GM12878 (cell line): ENCODE measurements around the gene PPP2R2B. TPM values are rescaled to one million over a fixed set of nuclear protein-coding genes. Genes with fewer than 3 reads are reported as not detected.

Experiments used
- ATAC-seq: fragments of 200-7000 bp; cut with Tn5 transposase; 3 replicates; pipeline ENCODE4 v1.9.1; 2020; ENCODE audit warnings: mild to moderate bottlenecking, moderate library complexity
- BruUV-seq: library from RNA; stranded (reverse); fragments of 400-500 nt; replicated peaks from 2 replicates; lab custom pipeline; 2021; lab: Mats Ljungman, UMichigan
- CTCF ChIA-PET: fragments of 300-600 bp; sonication (Branson Sonifier 250); formaldehyde crosslinking; extraction: SDS; loops from one replicate; lab custom pipeline; 2021; ENCODE audit warnings: inconsistent platforms; lab: Yijun Ruan, JAX
- POLR2A ChIA-PET: fragments of 350-600 bp; formaldehyde crosslinking; extraction: SDS; loops from one replicate; lab custom pipeline; 2021; ENCODE audit warnings: inconsistent platforms; lab: Charles Lee
- RAD21 ChIA-PET: fragments of 300-600 bp; sonication (Branson Sonifier 250); formaldehyde crosslinking; loops from one replicate; lab custom pipeline; 2023; ENCODE audit warnings: antibody characterized with exemption; ENCODE audit not compliant: unreplicated experiment; lab: Charles Lee
- SMC1A ChIA-PET: fragments of 300-600 bp; sonication (Branson Sonifier 250); formaldehyde crosslinking; loops from one replicate; lab custom pipeline; 2023; ENCODE audit not compliant: unreplicated experiment, uncharacterized antibody; lab: Charles Lee
- DNase-seq: peaks from one replicate; pipeline ENCODE4 v3.0.0-alpha.2; 2011; ENCODE audit warnings: low read depth, low spot score
- FAIRE-seq: peaks from 3 replicates; lab custom pipeline; 2011; peaks lifted over from hg19 to GRCh38; lab: Jason Lieb, UNC
- H2AFZ ChIP-seq: 2 replicates; pipeline ENCODE4 v1.6.0; 2011; ENCODE audit warnings: low read depth, low read length, control low read depth; ENCODE audit not compliant: control insufficient read depth
- H3K27ac ChIP-seq: 2 replicates; pipeline ENCODE4 v1.5.1; 2011; ENCODE audit warnings: control low read depth; ENCODE audit not compliant: control insufficient read depth, insufficient read depth
- H3K27me3 ChIP-seq, 2 experiments: replicated peaks in 1 of 2; 2 replicates each; pipeline versions ENCODE4 v1.6.0 to v1.6.1; 2011; ENCODE audit warnings: low read length in 1 of 2; ENCODE audit not compliant: control insufficient read depth in 2 of 2, insufficient read depth in 2 of 2
- H3K36me3 ChIP-seq, 2 experiments: 2 replicates each; pipeline ENCODE4 v1.5.1; 2011; ENCODE audit warnings: low read length in 1 of 2; ENCODE audit not compliant: control insufficient read depth in 2 of 2, insufficient read depth in 2 of 2
- H3K4me1 ChIP-seq: 2 replicates; pipeline ENCODE4 v1.6.1; 2011; ENCODE audit warnings: mild to moderate bottlenecking, low read length, moderate library complexity, mixed read lengths; ENCODE audit not compliant: control insufficient read depth, insufficient read depth
- H3K4me2 ChIP-seq: 2 replicates; pipeline ENCODE4 v1.6.0; 2011; ENCODE audit warnings: control low read depth; ENCODE audit not compliant: control insufficient read depth, insufficient read depth
- H3K4me3 ChIP-seq: fragments of 200-600 bp; sonication (generic); 2 replicates; pipeline ENCODE4 v1.5.1; 2016
- H3K79me2 ChIP-seq: 2 replicates; pipeline ENCODE4 v1.6.0; 2011; ENCODE audit warnings: low read length; ENCODE audit not compliant: control insufficient read depth, insufficient read depth
- H3K9ac ChIP-seq: 2 replicates; pipeline ENCODE4 v1.8.0; 2011; ENCODE audit warnings: low read length, control low read depth, mixed read lengths; ENCODE audit not compliant: control insufficient read depth, insufficient read depth
- H3K9me3 ChIP-seq: replicated peaks from 3 replicates; pipeline ENCODE4 v1.5.1; 2011; ENCODE audit warnings: mild to moderate bottlenecking, low read length; ENCODE audit not compliant: control insufficient read depth, insufficient read depth
- H4K20me1 ChIP-seq: 2 replicates; pipeline ENCODE4 v1.6.0; 2011; ENCODE audit not compliant: control insufficient read depth, insufficient read depth
- EP300 ChIP-seq, 2 experiments: fragments of 150-350 bp in 1 of 2; IDR thresholded peaks; 2 replicates each; pipeline ENCODE4 v1.6.1; 2011 to 2012; ENCODE audit warnings: low read depth in 2 of 2, low read length in 2 of 2, borderline replicate concordance in 1 of 2, improper control_type of control experiment in 1 of 2, inconsistent platforms in 1 of 2; ENCODE audit not compliant: control insufficient read depth in 1 of 2
- LARP7 ChIP-seq: fragments of 450-650 bp; IDR thresholded peaks from 2 replicates; pipeline ENCODE4 v1.6.1; 2017; ENCODE audit warnings: mild to moderate bottlenecking
- NR2C2 ChIP-seq: IDR thresholded peaks from 2 replicates; pipeline ENCODE4 v1.6.1; 2011; ENCODE audit warnings: borderline replicate concordance, low read depth; ENCODE audit not compliant: control insufficient read depth, insufficient read length
- PAX8 ChIP-seq: fragments of 450-650 bp; IDR thresholded peaks from 2 replicates; pipeline ENCODE4 v1.6.1; 2017; ENCODE audit warnings: mild to moderate bottlenecking, moderate library complexity
- PML ChIP-seq: IDR thresholded peaks from 2 replicates; pipeline ENCODE4 v1.6.1; 2012; ENCODE audit warnings: low read length, inconsistent platforms
- POLR2A ChIP-seq: IDR thresholded peaks from 2 replicates; pipeline ENCODE4 v1.6.1; 2011; ENCODE audit warnings: low read depth, mild to moderate bottlenecking, low read length
- POLR2AphosphoS5 ChIP-seq: IDR thresholded peaks from 2 replicates; pipeline ENCODE4 v1.6.1; 2011; ENCODE audit warnings: mild to moderate bottlenecking, low read length, inconsistent platforms
- POU2F2 ChIP-seq: IDR thresholded peaks from 3 replicates; pipeline ENCODE4 v1.6.1; 2011; ENCODE audit warnings: low read depth, mild to moderate bottlenecking, low read length, borderline replicate concordance
- YBX1 ChIP-seq: fragments of 450-650 bp; IDR thresholded peaks from 2 replicates; pipeline ENCODE4 v1.6.1; 2016; ENCODE audit warnings: antibody characterized with exemption
- ZNF384 ChIP-seq: IDR thresholded peaks from 2 replicates; pipeline ENCODE4 v1.6.1; 2012; ENCODE audit warnings: low read depth, mild to moderate bottlenecking, low read length, improper control_type of control experiment, borderline replicate concordance
- ZSCAN29 ChIP-seq: fragments of 450-650 bp; IDR thresholded peaks from 2 replicates; pipeline ENCODE4 v1.6.1; 2017; ENCODE audit warnings: mild to moderate bottlenecking, moderate library complexity
- WGBS: methylation state at CpG from one replicate; pipeline ENCODE4 v1.1.6; 2016; ENCODE audit warnings: low lambda C conversion rate; ENCODE audit not compliant: insufficient replicate concordance, insufficient coverage; ENCODE audit errors: missing lambda C conversion rate; 5-methylcytosine and 5-hydroxymethylcytosine counted together
- in situ Hi-C: fragments of 300-500 bp; cut with MboI; formaldehyde crosslinking; loops from 9 replicates; pipeline ENCODE4 v1.14.3; 2018; ENCODE audit warnings: mixed read lengths
- intact Hi-C: fragments of 100-400 bp; cut with micrococcal nuclease; formaldehyde crosslinking; loops from one replicate; pipeline ENCODE4 v1.14.2; 2022; ENCODE audit not compliant: unreplicated experiment
- polyA plus RNA-seq, 11 experiments: library from polyadenylated mRNA; depleted of rRNA in 4 of 11; unstranded in 6 of 11; stranded (reverse) in 5 of 11; fragments of >200 nt; fragmentation: Nextera tagmentation in 4 of 11; fragmentation: Illumina TruSeq in 1 of 11; extraction: Ambion mirVana in 4 of 11; extraction: Trizol in 1 of 11; gene quantifications; 1 replicate in 1 of 11; 2 replicates in 10 of 11; pipeline versions ENCODE4 v1.2.1 to v1.2.3, GENCODE V29; 2011 to 2016; ENCODE audit warnings: inconsistent platforms in 2 of 11, missing spikeins in 2 of 11, low read depth in 1 of 11
- total RNA-seq, 4 experiments: library from RNA; depleted of rRNA in 3 of 4; stranded (reverse); fragments of >200 nt in 3 of 4; fragmentation: Illumina TruSeq in 1 of 4; extraction: Trizol in 1 of 4; gene quantifications; 2 replicates each; pipeline versions ENCODE4 v1.2.1 to v1.2.3, GENCODE V29; 2013 to 2021
- TF ChIP-seq, protein P1 (sequence below): fragments of 450-650 bp; IDR thresholded peaks from 2 replicates; pipeline ENCODE4 v1.6.1; 2016; ENCODE audit warnings: mild to moderate bottlenecking
- TF ChIP-seq, protein P2 (sequence below): fragments of 450-650 bp; IDR thresholded peaks from 2 replicates; pipeline ENCODE4 v1.6.1; 2016; ENCODE audit warnings: mild to moderate bottlenecking, moderate library complexity, borderline replicate concordance
- TF ChIP-seq, protein P3 (sequence below): fragments of 450-650 bp; IDR thresholded peaks from 2 replicates; pipeline ENCODE4 v1.6.1; 2016; ENCODE audit warnings: mild to moderate bottlenecking
- TF ChIP-seq, protein P4 (sequence below): fragments of 450-650 bp; IDR thresholded peaks from 2 replicates; pipeline ENCODE4 v1.6.1; 2017; ENCODE audit warnings: antibody characterized with exemption, mild to moderate bottlenecking, moderate library complexity

Gene PPP2R2B
- total and polyA plus RNA-seq, 10 of the 15 experiments (the other 5 are each of a cell fraction or from before 2014, with no cell fraction given): not detected

DNA sequence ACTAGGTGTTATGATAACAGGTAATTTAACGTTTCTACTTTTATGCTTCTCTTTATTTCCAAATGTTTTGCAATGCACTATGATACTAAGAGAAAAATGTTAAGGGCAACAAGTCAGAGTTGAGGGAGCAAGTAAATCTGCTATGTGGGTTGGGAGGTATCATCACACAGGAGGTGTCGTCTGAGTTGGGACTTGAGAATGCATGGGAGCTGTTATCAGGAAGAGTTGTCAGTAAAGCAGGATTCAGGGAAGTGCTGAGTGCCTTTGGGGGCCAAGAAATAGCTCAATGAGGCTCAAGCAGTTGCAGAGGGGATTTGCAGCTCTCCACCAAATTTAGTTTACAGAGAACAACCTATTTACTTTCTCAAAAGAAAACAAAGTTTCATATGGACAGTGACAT lies 108.0 kb downstream of the PPP2R2B start (continued):
- TF ChIP-seq, protein P1, sequence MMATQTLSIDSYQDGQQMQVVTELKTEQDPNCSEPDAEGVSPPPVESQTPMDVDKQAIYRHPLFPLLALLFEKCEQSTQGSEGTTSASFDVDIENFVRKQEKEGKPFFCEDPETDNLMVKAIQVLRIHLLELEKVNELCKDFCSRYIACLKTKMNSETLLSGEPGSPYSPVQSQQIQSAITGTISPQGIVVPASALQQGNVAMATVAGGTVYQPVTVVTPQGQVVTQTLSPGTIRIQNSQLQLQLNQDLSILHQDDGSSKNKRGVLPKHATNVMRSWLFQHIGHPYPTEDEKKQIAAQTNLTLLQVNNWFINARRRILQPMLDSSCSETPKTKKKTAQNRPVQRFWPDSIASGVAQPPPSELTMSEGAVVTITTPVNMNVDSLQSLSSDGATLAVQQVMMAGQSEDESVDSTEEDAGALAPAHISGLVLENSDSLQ: no peak
- TF ChIP-seq, protein P2, sequence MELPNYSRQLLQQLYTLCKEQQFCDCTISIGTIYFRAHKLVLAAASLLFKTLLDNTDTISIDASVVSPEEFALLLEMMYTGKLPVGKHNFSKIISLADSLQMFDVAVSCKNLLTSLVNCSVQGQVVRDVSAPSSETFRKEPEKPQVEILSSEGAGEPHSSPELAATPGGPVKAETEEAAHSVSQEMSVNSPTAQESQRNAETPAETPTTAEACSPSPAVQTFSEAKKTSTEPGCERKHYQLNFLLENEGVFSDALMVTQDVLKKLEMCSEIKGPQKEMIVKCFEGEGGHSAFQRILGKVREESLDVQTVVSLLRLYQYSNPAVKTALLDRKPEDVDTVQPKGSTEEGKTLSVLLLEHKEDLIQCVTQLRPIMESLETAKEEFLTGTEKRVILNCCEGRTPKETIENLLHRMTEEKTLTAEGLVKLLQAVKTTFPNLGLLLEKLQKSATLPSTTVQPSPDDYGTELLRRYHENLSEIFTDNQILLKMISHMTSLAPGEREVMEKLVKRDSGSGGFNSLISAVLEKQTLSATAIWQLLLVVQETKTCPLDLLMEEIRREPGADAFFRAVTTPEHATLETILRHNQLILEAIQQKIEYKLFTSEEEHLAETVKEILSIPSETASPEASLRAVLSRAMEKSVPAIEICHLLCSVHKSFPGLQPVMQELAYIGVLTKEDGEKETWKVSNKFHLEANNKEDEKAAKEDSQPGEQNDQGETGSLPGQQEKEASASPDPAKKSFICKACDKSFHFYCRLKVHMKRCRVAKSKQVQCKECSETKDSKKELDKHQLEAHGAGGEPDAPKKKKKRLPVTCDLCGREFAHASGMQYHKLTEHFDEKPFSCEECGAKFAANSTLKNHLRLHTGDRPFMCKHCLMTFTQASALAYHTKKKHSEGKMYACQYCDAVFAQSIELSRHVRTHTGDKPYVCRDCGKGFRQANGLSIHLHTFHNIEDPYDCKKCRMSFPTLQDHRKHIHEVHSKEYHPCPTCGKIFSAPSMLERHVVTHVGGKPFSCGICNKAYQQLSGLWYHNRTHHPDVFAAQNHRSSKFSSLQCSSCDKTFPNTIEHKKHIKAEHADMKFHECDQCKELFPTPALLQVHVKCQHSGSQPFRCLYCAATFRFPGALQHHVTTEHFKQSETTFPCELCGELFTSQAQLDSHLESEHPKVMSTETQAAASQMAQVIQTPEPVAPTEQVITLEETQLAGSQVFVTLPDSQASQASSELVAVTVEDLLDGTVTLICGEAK: no peak
- no peak for TF ChIP-seq POLR2AphosphoS5
- TF ChIP-seq PAX8: no peak
- TF ChIP-seq, all 136 proteins: peak for 0

DNA sequence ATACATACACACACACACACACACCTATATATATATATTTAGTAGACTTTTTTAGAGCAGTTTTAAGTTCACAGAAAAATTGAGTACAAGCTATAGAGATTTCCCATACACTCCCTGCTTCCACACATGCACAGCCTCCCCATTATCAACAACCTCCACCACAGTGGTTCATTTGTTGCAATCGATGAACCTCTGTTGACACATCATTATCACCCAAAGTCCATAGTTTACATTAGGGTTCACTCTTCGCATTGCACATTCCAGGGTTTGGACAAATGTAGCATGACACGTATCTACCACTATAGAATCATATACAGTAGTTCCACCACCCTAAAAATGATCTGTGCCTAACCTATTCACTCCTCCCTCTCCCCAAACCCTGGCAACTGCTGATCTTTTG lies 111.0 kb downstream of the PPP2R2B start:
- no peaks in the 10 kb centered on the region for H3K4me1 ChIP-seq
- FAIRE-seq: no peak
- H4K20me1 ChIP-seq: no peaks in the 10 kb centered on the region
- H3K4me2 ChIP-seq: no peak overlapping the region
- no peaks in the 10 kb centered on the region for H3K27me3 ChIP-seq
- no peaks in the 10 kb centered on the region for H3K79me2 ChIP-seq
- SMC1A ChIA-PET: interaction anchor here (0.7 kb wide), 1 partner anchor 133 kb away, joined by 3 read pairs; no protein-coding TSS in a partner anchor
- H3K4me3 ChIP-seq: no peak overlapping the region
- WGBS: 15% methylated on average over 3 of the region's 3 CpGs
- intact Hi-C loops (no loop called here), in situ Hi-C loops (no loop called here)
- CTCF ChIA-PET: no interaction called here
- H3K9me3 ChIP-seq: no peaks in the 10 kb centered on the region
- no peak for DNase-seq
- no peaks in the 10 kb centered on the region for H3K36me3 ChIP-seq
- no peak overlapping the region for H3K9ac ChIP-seq
- ATAC-seq: no peak
- no TSS peak for BruUV-seq
- POLR2A ChIA-PET: no interaction called here
- RAD21 ChIA-PET: no interaction called here
- no peak overlapping the region for H3K27ac ChIP-seq
- H2AFZ ChIP-seq: no peak overlapping the region
- no peak for TF ChIP-seq POLR2A
- TF ChIP-seq NR2C2: no peak
- TF ChIP-seq, protein P3, sequence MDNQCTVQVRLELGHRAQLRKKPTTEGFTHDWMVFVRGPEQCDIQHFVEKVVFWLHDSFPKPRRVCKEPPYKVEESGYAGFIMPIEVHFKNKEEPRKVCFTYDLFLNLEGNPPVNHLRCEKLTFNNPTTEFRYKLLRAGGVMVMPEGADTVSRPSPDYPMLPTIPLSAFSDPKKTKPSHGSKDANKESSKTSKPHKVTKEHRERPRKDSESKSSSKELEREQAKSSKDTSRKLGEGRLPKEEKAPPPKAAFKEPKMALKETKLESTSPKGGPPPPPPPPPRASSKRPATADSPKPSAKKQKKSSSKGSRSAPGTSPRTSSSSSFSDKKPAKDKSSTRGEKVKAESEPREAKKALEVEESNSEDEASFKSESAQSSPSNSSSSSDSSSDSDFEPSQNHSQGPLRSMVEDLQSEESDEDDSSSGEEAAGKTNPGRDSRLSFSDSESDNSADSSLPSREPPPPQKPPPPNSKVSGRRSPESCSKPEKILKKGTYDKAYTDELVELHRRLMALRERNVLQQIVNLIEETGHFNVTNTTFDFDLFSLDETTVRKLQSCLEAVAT: no peak
- TF ChIP-seq ZSCAN29: no peak
- TF ChIP-seq YBX1: no peak
- TF ChIP-seq, protein P4, sequence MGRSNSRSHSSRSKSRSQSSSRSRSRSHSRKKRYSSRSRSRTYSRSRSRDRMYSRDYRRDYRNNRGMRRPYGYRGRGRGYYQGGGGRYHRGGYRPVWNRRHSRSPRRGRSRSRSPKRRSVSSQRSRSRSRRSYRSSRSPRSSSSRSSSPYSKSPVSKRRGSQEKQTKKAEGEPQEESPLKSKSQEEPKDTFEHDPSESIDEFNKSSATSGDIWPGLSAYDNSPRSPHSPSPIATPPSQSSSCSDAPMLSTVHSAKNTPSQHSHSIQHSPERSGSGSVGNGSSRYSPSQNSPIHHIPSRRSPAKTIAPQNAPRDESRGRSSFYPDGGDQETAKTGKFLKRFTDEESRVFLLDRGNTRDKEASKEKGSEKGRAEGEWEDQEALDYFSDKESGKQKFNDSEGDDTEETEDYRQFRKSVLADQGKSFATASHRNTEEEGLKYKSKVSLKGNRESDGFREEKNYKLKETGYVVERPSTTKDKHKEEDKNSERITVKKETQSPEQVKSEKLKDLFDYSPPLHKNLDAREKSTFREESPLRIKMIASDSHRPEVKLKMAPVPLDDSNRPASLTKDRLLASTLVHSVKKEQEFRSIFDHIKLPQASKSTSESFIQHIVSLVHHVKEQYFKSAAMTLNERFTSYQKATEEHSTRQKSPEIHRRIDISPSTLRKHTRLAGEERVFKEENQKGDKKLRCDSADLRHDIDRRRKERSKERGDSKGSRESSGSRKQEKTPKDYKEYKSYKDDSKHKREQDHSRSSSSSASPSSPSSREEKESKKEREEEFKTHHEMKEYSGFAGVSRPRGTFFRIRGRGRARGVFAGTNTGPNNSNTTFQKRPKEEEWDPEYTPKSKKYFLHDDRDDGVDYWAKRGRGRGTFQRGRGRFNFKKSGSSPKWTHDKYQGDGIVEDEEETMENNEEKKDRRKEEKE: no peak
- no peak for TF ChIP-seq PML
- no peak for TF ChIP-seq POU2F2
- no peak for TF ChIP-seq EP300 (IDR thresholded peaks at IDR 0.05; ENCODE audit: borderline replicate concordance in 1 of 2, control insufficient read depth in 1 of 2, low read depth in 2 of 2, low read length in 2 of 2)
- no peak for TF ChIP-seq ZNF384
- no peak for TF ChIP-seq LARP7
